Caco-2 (cell line): ENCODE results near the gene PDE10A. TPM values are rescaled to one million over a fixed set of nuclear protein-coding genes. Genes with fewer than 3 reads are reported as not detected.

Experiments
- BruUV-seq: library from RNA; stranded (reverse); fragments of 400-500 nt; replicated peaks from 2 replicates; lab custom pipeline; 2021; lab: Mats Ljungman, UMichigan
- CTCF ChIA-PET: fragments of 300-600 bp; sonication (Branson Sonifier 250); formaldehyde crosslinking; loops from one replicate; lab custom pipeline; 2022; ENCODE audit warnings: antibody characterized with exemption; lab: Charles Lee
- POLR2A ChIA-PET: fragments of 300-600 bp; sonication (Branson Sonifier 250); formaldehyde crosslinking; loops from one replicate; lab custom pipeline; 2022; ENCODE audit warnings: antibody characterized with exemption; lab: Charles Lee
- DNase-seq, 2 experiments: peaks; one replicate each; pipeline versions ENCODE4 v3.0.0 to v3.0.0-alpha.2; 2020 to 2022
- H3K27me3 ChIP-seq: replicated peaks from 2 replicates; pipeline ENCODE4 v1.6.0; 2011; ENCODE audit warnings: low read length; ENCODE audit not compliant: control insufficient read depth, insufficient read depth
- H3K36me3 ChIP-seq: 2 replicates; pipeline ENCODE4 v1.5.1; 2011; ENCODE audit warnings: low read length; ENCODE audit not compliant: control insufficient read depth, insufficient read depth
- H3K4me1 ChIP-seq: fragments of 250-450 bp; sonication (Bioruptor Pico); 2 replicates; pipeline ENCODE4 v1.5.1; 2020; ENCODE audit warnings: mild to moderate bottlenecking
- H3K4me3 ChIP-seq: 2 replicates; pipeline ENCODE4 v1.5.1; 2011; ENCODE audit warnings: low read depth, mild to moderate bottlenecking, control low read depth, low read length
- H3K9me3 ChIP-seq: fragments of 250-450 bp; sonication (Bioruptor Pico); 2 replicates; pipeline ENCODE4 v1.5.1; 2020; ENCODE audit warnings: mild to moderate bottlenecking, moderate library complexity
- H3K27ac Mint-ChIP-seq: one replicate; pipeline ENCODE4 v1.8.0; 2022; ENCODE audit warnings: mixed read lengths; ENCODE audit not compliant: unreplicated experiment
- H3K27me3 Mint-ChIP-seq: one replicate; pipeline ENCODE4 v1.8.0; 2022; ENCODE audit warnings: mixed read lengths; ENCODE audit not compliant: insufficient read depth, unreplicated experiment
- H3K36me3 Mint-ChIP-seq: one replicate; pipeline ENCODE4 v1.8.0; 2022; ENCODE audit warnings: mild to moderate bottlenecking, mixed read lengths; ENCODE audit not compliant: insufficient read depth, unreplicated experiment
- H3K4me1 Mint-ChIP-seq: one replicate; pipeline ENCODE4 v1.8.0; 2022; ENCODE audit warnings: low read depth, mixed read lengths; ENCODE audit not compliant: unreplicated experiment
- H3K4me3 Mint-ChIP-seq: one replicate; pipeline ENCODE4 v1.8.0; 2022; ENCODE audit warnings: mild to moderate bottlenecking, moderate library complexity, mixed read lengths; ENCODE audit not compliant: unreplicated experiment
- H3K9me3 Mint-ChIP-seq: one replicate; pipeline ENCODE4 v1.8.0; 2022; ENCODE audit warnings: mixed read lengths; ENCODE audit not compliant: unreplicated experiment
- CTCF ChIP-seq, 2 experiments: fragments of 200-600 bp in 1 of 2; IDR thresholded peaks; 1 replicate in 1 of 2; 2 replicates in 1 of 2; pipeline versions ENCODE4 v1.5.1 to v1.8.0; 2011 to 2022; ENCODE audit warnings: antibody characterized with exemption in 1 of 2, control low read depth in 1 of 2, inconsistent platforms in 1 of 2, low read depth in 1 of 2, low read length in 1 of 2, mild to moderate bottlenecking in 1 of 2, moderate library complexity in 1 of 2; ENCODE audit not compliant: insufficient read depth in 1 of 2, severe bottlenecking in 1 of 2, unreplicated experiment in 1 of 2
- intact Hi-C: fragments of 100-400 bp; cut with micrococcal nuclease; formaldehyde crosslinking; loops from one replicate; pipeline ENCODE4 v1.10.0; 2022; ENCODE audit not compliant: unreplicated experiment
- total RNA-seq: library from RNA; stranded (reverse); gene quantifications from 2 replicates; pipeline ENCODE4 v1.2.3, GENCODE V29; 2022

Gene PDE10A
- total RNA-seq, 1 experiment from 2014 or later, result 3.4 TPM

- ChIA-PET CTCF (no interaction called here), POLR2A (no interaction called here)
- Mint-ChIP-seq H3K27me3 (peaks cover 24% of the 10 kb centered on the region), H3K9me3 (no peaks in the 10 kb centered on the region), H3K27ac (no peak overlapping the region), H3K4me3 (peak overlapping the region; percentile 73), H3K36me3 (peaks cover 9% of the 10 kb centered on the region), H3K4me1 (peaks cover 20% of the 10 kb centered on the region)
- no TSS peak for BruUV-seq
- Histone ChIP-seq H3K4me3 (peak overlapping the region; percentile 47), H3K4me1 (peaks cover 7% of the 10 kb centered on the region; the same call in 1 of the 2 replicates), H3K27me3 (0 out of 2 replicates have a peak, but pooled peaks cover 2% of the 10 kb centered on the region), H3K9me3 (no peaks in the 10 kb centered on the region), H3K36me3 (no peaks in the 10 kb centered on the region)
- intact Hi-C loops, result loop anchor here (1.0 to 5.0 kb wide), 2 partner anchors 163 to 221 kb away; no protein-coding TSS in a partner anchor
- peak in 1 of 2 experiments; percentile 32 for DNase-seq
- TF ChIP-seq CTCF (IDR thresholded peaks at IDR 0.05; ENCODE audit: insufficient read depth in 1 of 2, low read depth in 1 of 2, low read length in 1 of 2, severe bottlenecking in 1 of 2, unreplicated experiment in 1 of 2), result no peak
These were observed 315 bp upstream of the PDE10A start for GRCh38 chr6:165663377-165663735.

DNA sequence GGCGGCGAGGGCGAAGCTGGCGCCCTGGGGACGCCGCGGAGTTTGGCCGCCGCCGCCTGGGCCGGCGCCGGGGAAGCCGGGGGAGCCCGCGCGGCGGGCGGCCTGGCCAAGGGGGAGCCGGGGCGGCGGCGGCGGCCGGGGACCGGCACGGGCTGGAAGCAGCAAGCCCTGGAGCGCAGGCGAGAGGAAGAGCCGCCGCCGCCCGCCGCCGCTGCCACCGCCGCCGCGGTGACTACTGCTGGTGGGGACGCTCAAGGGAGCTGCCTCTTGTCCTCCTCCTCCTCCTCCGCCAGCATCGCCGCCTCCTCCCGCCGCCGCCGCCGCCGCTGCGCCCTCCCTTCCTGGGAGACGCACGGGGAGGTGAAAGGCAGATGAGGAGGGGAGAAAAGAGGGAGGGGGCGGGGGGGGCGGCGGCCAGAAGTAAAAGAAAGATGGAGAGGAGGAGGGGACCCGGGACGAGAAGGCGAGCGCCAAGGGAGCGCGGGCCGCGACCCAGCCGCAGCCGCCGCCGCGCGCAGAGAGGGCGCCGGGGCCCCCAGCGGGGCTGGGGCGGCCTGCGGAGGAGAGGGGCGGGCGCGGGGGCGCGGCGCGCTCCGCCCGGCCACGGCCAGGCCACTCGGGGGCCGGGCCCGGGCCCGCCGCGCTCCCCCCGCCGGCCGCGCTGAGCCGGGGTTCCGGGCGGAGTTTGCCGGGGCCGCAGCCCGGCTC lies 846 bp downstream of the PDE10A start:
- Histone ChIP-seq H3K36me3 (no peaks in the 10 kb centered on the region), H3K4me1 (peaks cover 12% of the 10 kb centered on the region; the same call in 1 of the 2 replicates), H3K27me3 (0 out of 2 replicates have a peak, but pooled peaks cover 2% of the 10 kb centered on the region), H3K4me3 (peak overlapping the region; percentile 47), H3K9me3 (no peaks in the 10 kb centered on the region)
- DNase-seq, result peak in 1 of 2 experiments; percentile 28
- H3K4me1 Mint-ChIP-seq, result peaks cover 26% of the 10 kb centered on the region
- peaks cover 9% of the 10 kb centered on the region for H3K36me3 Mint-ChIP-seq
- H3K27ac Mint-ChIP-seq, result no peak overlapping the region
- H3K4me3 Mint-ChIP-seq, result peak overlapping the region; percentile 73
- no peaks in the 10 kb centered on the region for H3K9me3 Mint-ChIP-seq
- intact Hi-C loops, result loop anchor here (5.0 kb wide), 1 partner anchor 220 kb away; no protein-coding TSS in a partner anchor
- POLR2A ChIA-PET, result no interaction called here
- no TSS peak for BruUV-seq
- TF ChIP-seq CTCF (IDR thresholded peaks at IDR 0.05; ENCODE audit: insufficient read depth in 1 of 2, low read depth in 1 of 2, low read length in 1 of 2, severe bottlenecking in 1 of 2, unreplicated experiment in 1 of 2), result no peak
- peaks cover 23% of the 10 kb centered on the region for H3K27me3 Mint-ChIP-seq
- CTCF ChIA-PET, result no interaction called here

GRCh38 chr6:165661664-165662025 lies 1.4 kb downstream of the PDE10A start:
- 0 out of 2 replicates have a peak, but pooled peaks cover 2% of the 10 kb centered on the region for H3K27me3 ChIP-seq
- ChIA-PET POLR2A (no interaction called here), CTCF (no interaction called here)
- Mint-ChIP-seq H3K27ac (no peak overlapping the region), H3K27me3 (peaks cover 22% of the 10 kb centered on the region), H3K9me3 (no peaks in the 10 kb centered on the region), H3K4me3 (peak overlapping the region; percentile 73), H3K4me1 (peaks cover 26% of the 10 kb centered on the region), H3K36me3 (peaks cover 9% of the 10 kb centered on the region)
- peak in 1 of 2 experiments; percentile 15 for DNase-seq
- H3K4me3 ChIP-seq, result peak overlapping the region; percentile 36
- no peaks in the 10 kb centered on the region for H3K9me3 ChIP-seq
- H3K4me1 ChIP-seq, result peaks cover 12% of the 10 kb centered on the region; the same call in 1 of the 2 replicates
- intact Hi-C loops, result loop anchor here (5.0 kb wide), 1 partner anchor 219 kb away; no protein-coding TSS in a partner anchor
- no TSS peak for BruUV-seq
- H3K36me3 ChIP-seq, result no peaks in the 10 kb centered on the region
- TF ChIP-seq CTCF (IDR thresholded peaks at IDR 0.05; ENCODE audit: insufficient read depth in 1 of 2, low read depth in 1 of 2, low read length in 1 of 2, severe bottlenecking in 1 of 2, unreplicated experiment in 1 of 2), result no peak
